GM12801 (cell line): ENCODE measurements around the gene NXNL1.

Experiments used
- TF ChIP-seq, protein P1 (sequence below): IDR thresholded peaks from one replicate; pipeline ENCODE4 v1.5.1; 2011; ENCODE audit warnings: control low read depth; ENCODE audit not compliant: insufficient read length; ENCODE audit errors: extremely low read depth

The NXNL1 gene

DNA sequence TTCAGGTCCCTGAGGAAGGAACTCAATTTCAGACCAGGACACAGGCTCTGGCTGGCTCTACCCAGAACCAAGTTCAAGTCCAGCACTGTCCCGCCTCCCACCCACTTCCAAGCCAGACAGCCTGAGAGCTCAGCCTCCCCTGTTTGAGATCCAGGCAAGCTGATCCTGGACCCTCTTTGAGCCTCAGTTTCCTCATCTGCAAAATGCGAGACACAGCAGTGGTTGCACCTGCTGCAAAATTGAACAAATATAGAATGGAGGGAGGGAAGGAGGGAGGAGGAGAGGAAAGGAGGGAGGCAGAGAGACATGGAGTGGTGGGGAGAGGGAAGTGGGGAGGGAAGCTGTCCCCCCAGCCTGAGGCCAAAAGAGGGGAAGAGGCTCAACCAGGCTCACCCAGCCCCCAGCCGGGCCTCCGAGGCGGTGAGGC is 13.0 kb downstream of the NXNL1 start:
- TF ChIP-seq, protein P1, sequence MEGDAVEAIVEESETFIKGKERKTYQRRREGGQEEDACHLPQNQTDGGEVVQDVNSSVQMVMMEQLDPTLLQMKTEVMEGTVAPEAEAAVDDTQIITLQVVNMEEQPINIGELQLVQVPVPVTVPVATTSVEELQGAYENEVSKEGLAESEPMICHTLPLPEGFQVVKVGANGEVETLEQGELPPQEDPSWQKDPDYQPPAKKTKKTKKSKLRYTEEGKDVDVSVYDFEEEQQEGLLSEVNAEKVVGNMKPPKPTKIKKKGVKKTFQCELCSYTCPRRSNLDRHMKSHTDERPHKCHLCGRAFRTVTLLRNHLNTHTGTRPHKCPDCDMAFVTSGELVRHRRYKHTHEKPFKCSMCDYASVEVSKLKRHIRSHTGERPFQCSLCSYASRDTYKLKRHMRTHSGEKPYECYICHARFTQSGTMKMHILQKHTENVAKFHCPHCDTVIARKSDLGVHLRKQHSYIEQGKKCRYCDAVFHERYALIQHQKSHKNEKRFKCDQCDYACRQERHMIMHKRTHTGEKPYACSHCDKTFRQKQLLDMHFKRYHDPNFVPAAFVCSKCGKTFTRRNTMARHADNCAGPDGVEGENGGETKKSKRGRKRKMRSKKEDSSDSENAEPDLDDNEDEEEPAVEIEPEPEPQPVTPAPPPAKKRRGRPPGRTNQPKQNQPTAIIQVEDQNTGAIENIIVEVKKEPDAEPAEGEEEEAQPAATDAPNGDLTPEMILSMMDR, result no peak

DNA sequence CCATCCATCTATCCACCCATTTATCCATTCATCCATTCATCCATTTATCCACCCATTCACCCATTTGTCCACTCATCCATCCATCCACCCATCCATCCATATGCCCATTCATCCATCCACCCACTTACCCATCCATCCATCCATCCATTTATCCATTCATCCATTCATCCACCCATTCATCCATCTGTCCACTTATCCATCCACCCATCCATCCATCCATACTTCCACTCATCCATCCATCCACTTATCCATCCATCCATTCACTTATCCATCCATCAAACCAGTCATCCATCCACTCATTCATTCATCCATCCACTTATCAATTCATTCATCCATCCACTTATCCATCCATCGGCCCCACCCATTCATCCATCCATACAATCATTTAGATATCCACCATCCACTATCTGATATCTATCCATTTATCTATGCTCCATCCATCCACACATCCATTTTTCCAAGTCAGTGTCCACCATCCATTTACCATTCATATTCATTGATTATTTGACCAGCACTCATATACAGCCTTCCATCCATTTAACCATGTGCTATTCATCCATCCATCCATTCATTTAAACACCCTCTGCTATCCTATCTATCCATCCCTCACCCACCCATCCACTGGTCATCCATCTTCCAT is 15.1 kb downstream of the NXNL1 start:
- TF ChIP-seq, protein P1, result no peak

DNA sequence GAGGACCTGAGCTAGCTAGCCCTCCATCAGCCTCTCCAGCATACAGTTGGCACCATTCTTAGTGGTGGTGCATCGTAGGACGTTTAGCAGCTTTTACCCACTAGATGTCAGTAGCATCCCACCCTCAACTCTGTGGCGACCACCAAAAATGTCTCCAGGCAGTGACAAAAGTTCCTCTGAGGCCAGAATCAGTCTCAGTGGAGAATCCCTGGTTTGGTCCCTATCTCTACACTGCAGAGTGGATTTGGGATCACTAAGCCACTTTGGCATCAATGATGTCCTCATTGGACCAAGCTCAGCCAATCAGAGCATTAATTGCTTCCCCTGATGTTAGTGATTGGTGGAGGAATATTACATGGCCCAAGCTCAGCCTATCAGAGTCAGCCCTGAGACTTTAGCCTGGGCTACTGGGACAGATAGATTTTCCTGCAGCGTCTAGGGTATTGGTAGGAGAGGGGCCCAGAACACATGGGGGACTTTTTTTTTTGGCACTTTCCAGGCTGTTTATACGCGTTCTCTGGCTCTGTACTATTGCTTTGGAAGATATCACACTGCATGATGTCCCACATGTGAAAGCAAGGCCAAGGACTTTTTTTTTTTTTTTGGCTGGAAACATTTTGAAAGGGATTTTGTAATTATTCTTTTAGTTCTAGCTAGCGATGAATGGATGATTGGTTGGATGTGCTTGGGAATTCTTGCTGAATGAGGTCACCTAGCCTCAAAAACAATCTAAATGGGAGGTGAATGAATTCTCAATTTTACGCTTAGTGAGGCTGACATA is 19.3 kb downstream of the NXNL1 start:
- TF ChIP-seq, protein P1, result no peak

DNA sequence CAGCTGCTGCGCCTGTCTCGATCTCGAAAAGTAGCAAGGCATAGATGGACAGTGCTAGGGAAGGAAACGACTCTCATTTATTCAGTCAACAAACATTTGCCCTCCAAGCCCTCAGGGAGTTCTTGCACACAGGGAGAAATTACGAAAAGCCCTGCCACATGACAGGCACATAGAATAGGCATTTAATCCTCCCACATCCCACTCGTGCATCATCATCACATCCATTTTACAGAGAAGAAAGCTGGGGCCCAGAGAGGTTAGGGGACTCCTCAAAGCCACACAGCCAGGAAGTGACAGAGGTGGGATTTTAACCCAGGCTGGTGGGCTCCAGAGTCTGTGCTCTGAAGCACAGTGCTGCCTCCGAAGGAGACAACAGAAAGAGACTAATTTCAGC is 23.9 kb downstream of the NXNL1 start:
- TF ChIP-seq, protein P1, result no peak

DNA sequence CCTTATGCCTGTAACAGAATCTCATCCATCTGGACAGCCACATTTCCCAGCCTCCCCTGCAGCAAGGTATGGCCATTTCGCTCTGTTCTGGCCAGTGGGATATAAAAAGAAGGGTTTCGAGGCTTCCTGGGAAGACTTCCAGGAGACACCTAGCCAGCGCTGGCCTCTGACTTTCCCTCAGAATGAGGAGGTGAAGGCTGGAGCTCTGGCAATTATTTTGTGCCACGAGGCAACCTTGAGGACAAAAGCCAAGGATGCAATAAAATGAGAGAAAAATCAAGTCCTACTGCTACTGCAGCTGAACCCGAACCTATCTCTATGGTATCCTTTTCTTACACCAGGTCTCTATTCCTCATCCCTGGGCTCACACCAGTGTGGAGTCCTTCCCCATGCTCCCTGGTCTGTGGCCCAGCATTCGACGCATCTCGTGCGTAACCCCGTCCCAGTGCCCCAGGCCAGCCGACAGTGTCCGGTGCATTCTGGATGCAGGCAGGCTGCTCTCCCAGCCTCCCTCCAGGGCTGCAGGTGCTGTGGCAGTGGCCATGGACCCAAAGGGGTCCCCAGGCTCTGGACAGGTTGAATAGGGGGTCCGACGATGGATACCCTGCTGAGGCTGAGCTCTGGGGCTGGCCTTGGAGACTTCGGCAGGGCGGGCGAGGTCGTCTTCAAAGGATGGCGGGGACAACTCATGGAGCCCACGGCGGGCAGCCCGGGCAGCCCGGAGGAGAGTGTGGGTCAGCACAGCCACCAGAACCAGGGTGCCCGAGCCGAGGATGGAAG is 24.4 kb downstream of the NXNL1 start:
- TF ChIP-seq, protein P1, result no peak

DNA sequence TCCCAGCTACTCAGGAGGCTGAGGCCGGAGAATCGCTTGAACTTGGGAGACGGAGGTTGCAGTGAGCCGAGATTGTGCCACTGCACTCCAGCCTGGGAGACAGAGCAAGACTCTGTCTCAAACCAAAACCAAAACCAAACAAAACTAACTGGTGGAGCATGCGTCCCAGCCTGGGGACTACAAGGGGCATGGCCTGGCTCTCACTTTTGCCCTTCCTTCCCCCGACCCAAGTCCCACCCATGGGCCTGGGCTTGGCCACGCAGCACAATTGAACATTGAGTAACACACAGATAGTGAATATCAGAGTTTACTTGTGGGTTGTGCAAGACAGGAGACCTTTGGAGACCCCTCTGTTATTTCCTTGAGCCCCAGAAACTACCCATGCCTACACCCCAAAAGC is 25.5 kb downstream of the NXNL1 start:
- TF ChIP-seq, protein P1, result no peak

DNA sequence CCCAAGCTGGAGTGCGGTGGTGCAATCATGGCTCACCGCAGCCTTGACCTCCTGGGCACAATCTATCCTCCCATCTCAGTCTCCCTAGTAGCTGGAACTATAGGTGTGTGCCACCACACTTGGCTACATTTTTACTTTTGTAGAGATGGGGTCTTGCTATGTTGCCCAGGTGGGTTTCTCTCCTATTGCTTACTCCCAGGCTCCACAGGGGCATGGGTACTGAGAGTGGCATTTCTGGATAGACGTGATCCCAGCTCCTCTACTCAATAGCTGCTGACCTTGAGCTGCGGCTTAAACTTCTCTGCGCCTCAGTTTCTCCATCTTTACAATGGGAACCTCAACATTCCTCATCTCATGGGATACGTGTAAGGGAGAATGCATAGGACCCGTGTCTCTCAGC is 29.3 kb downstream of the NXNL1 start:
- TF ChIP-seq, protein P1, result no peak
